Endothelial cell (in vitro differentiated cells): ENCODE results near the gene EXOC6. TPM values are rescaled to one million over a fixed set of nuclear protein-coding genes. Genes with fewer than 3 reads are reported as not detected.
A peak's percentile ranks its signal among the peaks of the same experiment; 100 is the strongest.

Experiments used
- DNase-seq: peaks from one replicate; pipeline ENCODE4 v3.0.0; 2021; ENCODE audit warnings: low spot score
- H3K27ac Mint-ChIP-seq: one replicate; pipeline ENCODE4 v1.8.0; 2021; ENCODE audit warnings: mixed read lengths, inconsistent platforms; ENCODE audit not compliant: unreplicated experiment
- H3K27me3 Mint-ChIP-seq: one replicate; pipeline ENCODE4 v1.8.0; 2021; ENCODE audit warnings: mild to moderate bottlenecking, moderate library complexity, mixed read lengths, inconsistent platforms; ENCODE audit not compliant: unreplicated experiment
- H3K36me3 Mint-ChIP-seq: one replicate; pipeline ENCODE4 v1.8.0; 2021; ENCODE audit warnings: mild to moderate bottlenecking, low read depth, mixed read lengths, inconsistent platforms; ENCODE audit not compliant: unreplicated experiment
- H3K4me1 Mint-ChIP-seq: one replicate; pipeline ENCODE4 v1.8.0; 2021; ENCODE audit warnings: mild to moderate bottlenecking, mixed read lengths, inconsistent platforms; ENCODE audit not compliant: unreplicated experiment
- H3K4me3 Mint-ChIP-seq: one replicate; pipeline ENCODE4 v1.8.0; 2021; ENCODE audit warnings: mild to moderate bottlenecking, mixed read lengths, inconsistent platforms; ENCODE audit not compliant: unreplicated experiment
- H3K9me3 Mint-ChIP-seq: one replicate; pipeline ENCODE4 v1.8.0; 2021; ENCODE audit warnings: mixed read lengths, inconsistent platforms; ENCODE audit not compliant: unreplicated experiment
- CTCF ChIP-seq: fragments of 200-600 bp; sonication (generic); IDR thresholded peaks from one replicate; pipeline ENCODE4 v1.5.0; 2021; ENCODE audit warnings: antibody characterized with exemption; ENCODE audit not compliant: unreplicated experiment
- total RNA-seq: library from RNA; stranded (reverse); fragmentation: NEBNext Ultra II Directional; extraction: Animal tissue kit (Norgen Biotek cat#: 25700); gene quantifications from one replicate; pipeline ENCODE4 v1.2.1, GENCODE V29; 2021; ENCODE audit not compliant: unreplicated experiment

Gene EXOC6
- total RNA-seq, 1 donor from 2014 or later = 28.5 TPM

GRCh38 chr10:92923416-92923815 lies 75.1 kb downstream of the EXOC6 start:
- Mint-ChIP-seq H3K4me1 (no peaks in the 10 kb centered on the region), H3K4me3 (no peak overlapping the region), H3K9me3 (no peaks in the 10 kb centered on the region), H3K27me3 (no peaks in the 10 kb centered on the region), H3K27ac (no peak overlapping the region), H3K36me3 (peaks cover 21% of the 10 kb centered on the region)
- no peak for DNase-seq
- TF ChIP-seq CTCF = no peak

- Mint-ChIP-seq H3K27ac (no peak overlapping the region), H3K4me1 (no peaks in the 10 kb centered on the region), H3K27me3 (no peaks in the 10 kb centered on the region), H3K36me3 (peaks cover 22% of the 10 kb centered on the region), H3K9me3 (no peaks in the 10 kb centered on the region), H3K4me3 (peak overlapping the region; percentile 2)
- no peak for DNase-seq
- TF ChIP-seq CTCF = no peak
These were observed 81.6 kb downstream of the EXOC6 start for GRCh38 chr10:92929896-92930295.

DNA sequence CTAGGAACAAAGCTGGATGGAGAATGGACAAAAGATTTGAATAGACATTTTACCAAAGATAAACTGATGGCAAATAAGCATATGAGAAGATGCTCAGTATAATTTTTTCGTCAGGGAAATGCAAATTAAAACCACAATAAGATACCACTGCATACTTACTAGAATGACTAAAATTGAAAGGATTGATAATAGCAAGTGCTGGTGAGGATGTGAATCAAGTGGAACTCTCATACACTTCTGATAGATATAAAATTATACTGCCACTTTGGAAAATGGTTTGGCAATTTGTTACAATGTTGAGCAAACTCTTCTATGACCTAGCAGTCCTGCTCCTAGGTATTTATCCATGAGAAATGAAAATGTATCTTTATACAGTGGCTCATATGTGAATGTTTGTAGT lies 83.3 kb downstream of the EXOC6 start:
- DNase-seq = no peak

DNA sequence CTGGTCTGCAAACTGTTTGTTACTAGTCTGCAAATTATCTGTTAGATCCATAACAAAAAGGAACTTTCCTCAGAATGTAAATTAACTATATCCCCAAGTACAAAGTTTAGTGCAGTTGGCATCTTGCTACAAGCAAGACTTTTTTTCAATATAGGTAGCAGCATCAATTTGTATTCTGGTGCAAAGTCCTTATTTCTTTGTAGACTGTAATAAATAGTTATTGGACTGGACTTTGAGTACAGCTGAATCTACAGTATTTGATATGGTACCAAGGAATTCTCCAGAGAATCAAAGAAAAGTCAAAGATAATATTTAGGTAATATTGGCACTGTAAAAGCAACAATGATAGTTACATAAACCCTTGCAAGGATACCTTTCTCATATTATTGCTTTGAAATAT lies 89.6 kb downstream of the EXOC6 start:
- Mint-ChIP-seq H3K9me3 (no peaks in the 10 kb centered on the region), H3K27me3 (no peaks in the 10 kb centered on the region), H3K27ac (no peak overlapping the region)

More for the DNA sequence above, 83.3 kb downstream of the EXOC6 start:
- Mint-ChIP-seq H3K27ac (no peak overlapping the region), H3K4me3 (no peak overlapping the region), H3K36me3 (peaks cover 22% of the 10 kb centered on the region), H3K9me3 (no peaks in the 10 kb centered on the region), H3K4me1 (no peaks in the 10 kb centered on the region), H3K27me3 (no peaks in the 10 kb centered on the region)
- TF ChIP-seq CTCF = no peak

DNA sequence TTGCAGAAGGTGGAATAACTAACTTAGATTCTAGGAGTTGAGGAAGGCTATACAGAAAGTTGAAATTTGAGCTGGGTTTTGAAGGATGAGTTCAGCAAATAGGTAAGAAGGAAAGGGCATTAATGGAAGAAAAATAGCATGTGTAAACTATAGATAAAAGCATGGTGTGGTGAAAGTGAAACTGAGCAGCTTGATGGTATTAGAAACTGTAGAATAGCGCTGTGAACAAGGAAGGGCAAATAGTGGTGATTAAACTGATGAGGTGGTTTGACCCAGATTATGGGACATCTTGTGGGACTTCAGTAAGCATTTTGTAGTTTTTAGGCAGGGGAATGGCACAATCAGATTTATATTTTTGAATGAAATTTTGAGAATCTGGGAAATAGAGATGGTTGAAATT lies 90.5 kb downstream of the EXOC6 start:
- no peaks in the 10 kb centered on the region for H3K27me3 Mint-ChIP-seq
- H3K4me3 Mint-ChIP-seq = no peak overlapping the region
- H3K4me1 Mint-ChIP-seq = no peaks in the 10 kb centered on the region
- no peak for DNase-seq
- H3K27ac Mint-ChIP-seq = no peak overlapping the region
- H3K36me3 Mint-ChIP-seq = no peaks in the 10 kb centered on the region
- no peak for TF ChIP-seq CTCF
- H3K9me3 Mint-ChIP-seq = no peaks in the 10 kb centered on the region

More for the DNA sequence above, 89.6 kb downstream of the EXOC6 start:
- no peak for TF ChIP-seq CTCF
- Mint-ChIP-seq H3K4me3 (no peak overlapping the region), H3K4me1 (no peaks in the 10 kb centered on the region), H3K36me3 (no peaks in the 10 kb centered on the region)
- DNase-seq = no peak
